ENCODE data around the gene TMEM54. TPM values are rescaled to one million over a fixed set of nuclear protein-coding genes. Genes with fewer than 3 reads are reported as not detected.

The TMEM54 gene
- total RNA-seq, 1 experiment from 2014 or later, result 95.9 TPM

DNA sequence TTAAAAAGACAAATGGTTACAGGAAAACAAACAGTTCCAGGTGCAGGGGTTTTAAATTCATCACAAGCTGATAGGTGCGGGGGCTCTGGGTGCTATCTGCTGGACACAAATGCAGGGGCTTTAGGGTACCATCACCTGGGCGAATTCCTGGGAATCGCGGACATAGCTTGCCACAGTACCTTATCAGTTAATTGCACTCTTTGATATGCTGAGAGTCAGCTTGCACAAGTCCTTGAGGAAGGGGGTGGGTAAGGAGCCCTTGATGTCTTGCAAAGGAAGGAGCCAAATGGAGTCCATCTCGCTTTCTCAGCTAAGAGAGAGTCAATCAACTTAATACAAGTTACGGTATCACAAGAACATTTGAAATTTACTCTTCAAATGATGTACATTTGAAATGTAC, 25.4 kb upstream of the TMEM54 start:
- TF ChIP-seq, protein P1, sequence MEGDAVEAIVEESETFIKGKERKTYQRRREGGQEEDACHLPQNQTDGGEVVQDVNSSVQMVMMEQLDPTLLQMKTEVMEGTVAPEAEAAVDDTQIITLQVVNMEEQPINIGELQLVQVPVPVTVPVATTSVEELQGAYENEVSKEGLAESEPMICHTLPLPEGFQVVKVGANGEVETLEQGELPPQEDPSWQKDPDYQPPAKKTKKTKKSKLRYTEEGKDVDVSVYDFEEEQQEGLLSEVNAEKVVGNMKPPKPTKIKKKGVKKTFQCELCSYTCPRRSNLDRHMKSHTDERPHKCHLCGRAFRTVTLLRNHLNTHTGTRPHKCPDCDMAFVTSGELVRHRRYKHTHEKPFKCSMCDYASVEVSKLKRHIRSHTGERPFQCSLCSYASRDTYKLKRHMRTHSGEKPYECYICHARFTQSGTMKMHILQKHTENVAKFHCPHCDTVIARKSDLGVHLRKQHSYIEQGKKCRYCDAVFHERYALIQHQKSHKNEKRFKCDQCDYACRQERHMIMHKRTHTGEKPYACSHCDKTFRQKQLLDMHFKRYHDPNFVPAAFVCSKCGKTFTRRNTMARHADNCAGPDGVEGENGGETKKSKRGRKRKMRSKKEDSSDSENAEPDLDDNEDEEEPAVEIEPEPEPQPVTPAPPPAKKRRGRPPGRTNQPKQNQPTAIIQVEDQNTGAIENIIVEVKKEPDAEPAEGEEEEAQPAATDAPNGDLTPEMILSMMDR (IDR thresholded peaks at IDR 0.05; ENCODE audit: unreplicated experiment), result no peak
- Mint-ChIP-seq H3K4me3 (ENCODE audit: low read depth, unreplicated experiment) (no peak overlapping the region), H3K27ac (ENCODE audit: unreplicated experiment) (no peak overlapping the region)

DNA sequence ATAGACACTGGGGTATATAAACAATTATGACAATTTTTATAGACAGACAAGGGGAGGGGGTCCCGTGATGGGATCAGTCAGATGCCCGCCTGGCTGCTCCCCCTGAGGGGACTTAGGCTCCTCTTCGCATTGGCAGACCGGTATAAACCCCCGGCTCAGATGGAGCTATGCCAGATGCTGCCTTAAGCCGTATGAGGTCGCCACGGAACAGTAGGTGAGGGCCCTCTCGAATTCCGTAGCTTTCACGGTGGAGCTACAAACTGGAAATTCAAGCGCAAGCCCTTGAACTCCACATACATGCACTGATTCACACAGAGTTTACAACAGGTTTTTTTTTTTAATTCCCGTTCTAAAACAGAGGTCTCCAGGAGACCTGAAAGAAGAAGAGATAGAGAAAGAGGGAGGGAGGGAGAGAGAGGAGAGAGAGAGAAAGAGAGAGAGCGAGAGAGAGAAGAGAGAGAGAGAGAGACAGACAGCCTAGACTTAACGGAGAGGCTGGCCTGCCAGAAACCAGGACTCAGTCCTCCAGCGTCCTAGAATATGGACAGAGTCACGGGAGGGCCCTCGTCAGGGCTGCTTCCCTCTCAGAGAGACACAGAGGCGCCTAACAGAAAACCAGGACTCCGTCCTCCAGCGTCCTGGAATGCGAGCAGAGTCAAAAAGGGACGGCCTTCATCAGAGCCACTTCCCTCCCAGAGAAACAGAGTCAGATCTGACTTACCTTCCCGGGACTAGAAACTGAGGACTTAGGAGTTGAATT, 24.4 kb upstream of the TMEM54 start:
- Mint-ChIP-seq H3K36me3 (ENCODE audit: insufficient read depth, unreplicated experiment) (no peaks in the 10 kb centered on the region), H3K27ac (ENCODE audit: unreplicated experiment) (no peak overlapping the region), H3K4me1 (ENCODE audit: low read depth, unreplicated experiment) (peaks cover 13% of the 10 kb centered on the region), H3K4me3 (ENCODE audit: low read depth, unreplicated experiment) (no peak overlapping the region), H3K9me3 (ENCODE audit: low read depth, unreplicated experiment) (no peaks in the 10 kb centered on the region), H3K27me3 (ENCODE audit: unreplicated experiment) (peaks cover 34% of the 10 kb centered on the region)
- DNase-seq, result no peak
- BruUV-seq (replicated peaks), result no TSS peak
- TF ChIP-seq, protein P1 (IDR thresholded peaks at IDR 0.05; ENCODE audit: unreplicated experiment), result no peak
- CTCF ChIA-PET, result no interaction called here
- intact Hi-C loops (cut with micrococcal nuclease; ENCODE audit: unreplicated experiment), result no loop called here

More for the DNA sequence above, 25.4 kb upstream of the TMEM54 start:
- peaks cover 34% of the 10 kb centered on the region for H3K27me3 Mint-ChIP-seq (ENCODE audit: unreplicated experiment)
- CTCF ChIA-PET, result no interaction called here
- peaks cover 13% of the 10 kb centered on the region for H3K4me1 Mint-ChIP-seq (ENCODE audit: low read depth, unreplicated experiment)
- DNase-seq, result no peak
- intact Hi-C loops (cut with micrococcal nuclease; ENCODE audit: unreplicated experiment), result no loop called here
- H3K9me3 Mint-ChIP-seq (ENCODE audit: low read depth, unreplicated experiment), result no peaks in the 10 kb centered on the region
- no peaks in the 10 kb centered on the region for H3K36me3 Mint-ChIP-seq (ENCODE audit: insufficient read depth, unreplicated experiment)
- BruUV-seq (replicated peaks), result no TSS peak

DNA sequence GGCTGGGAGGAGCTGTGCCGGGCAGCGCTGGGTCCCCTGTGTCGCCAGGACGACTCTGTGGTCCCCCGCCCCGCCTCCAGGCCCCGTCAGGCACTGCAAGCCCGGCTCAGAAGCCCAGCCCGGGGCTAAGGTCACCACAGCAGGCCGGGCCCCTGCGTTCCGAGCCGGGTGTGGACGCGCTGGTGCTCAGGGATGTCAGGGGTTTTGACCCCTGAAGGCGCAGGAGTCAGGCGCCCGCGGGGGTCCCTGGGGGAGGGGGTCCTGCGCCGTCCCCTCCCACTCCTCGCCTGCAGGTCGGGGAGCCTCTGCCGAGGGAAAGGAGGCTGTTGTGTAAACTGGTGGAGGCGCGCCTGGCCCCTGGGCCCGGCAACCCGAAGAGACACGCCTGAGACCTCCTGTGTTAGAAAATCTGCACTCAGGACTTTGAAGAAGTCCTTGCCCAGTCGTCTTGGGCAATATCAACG, 23.7 kb upstream of the TMEM54 start:
- CTCF ChIA-PET, result no interaction called here
- H3K4me1 Mint-ChIP-seq (ENCODE audit: low read depth, unreplicated experiment), result peaks cover 17% of the 10 kb centered on the region
- no TSS peak for BruUV-seq (replicated peaks)
- H3K4me3 Mint-ChIP-seq (ENCODE audit: low read depth, unreplicated experiment), result no peak overlapping the region
- TF ChIP-seq, protein P1 (IDR thresholded peaks at IDR 0.05; ENCODE audit: unreplicated experiment), result no peak
- DNase-seq, result peak; percentile 44
- no peaks in the 10 kb centered on the region for H3K36me3 Mint-ChIP-seq (ENCODE audit: insufficient read depth, unreplicated experiment)
- H3K27me3 Mint-ChIP-seq (ENCODE audit: unreplicated experiment), result peaks cover 34% of the 10 kb centered on the region
- H3K9me3 Mint-ChIP-seq (ENCODE audit: low read depth, unreplicated experiment), result no peaks in the 10 kb centered on the region
- no peak overlapping the region for H3K27ac Mint-ChIP-seq (ENCODE audit: unreplicated experiment)
- intact Hi-C loops (cut with micrococcal nuclease; ENCODE audit: unreplicated experiment), result no loop called here

DNA sequence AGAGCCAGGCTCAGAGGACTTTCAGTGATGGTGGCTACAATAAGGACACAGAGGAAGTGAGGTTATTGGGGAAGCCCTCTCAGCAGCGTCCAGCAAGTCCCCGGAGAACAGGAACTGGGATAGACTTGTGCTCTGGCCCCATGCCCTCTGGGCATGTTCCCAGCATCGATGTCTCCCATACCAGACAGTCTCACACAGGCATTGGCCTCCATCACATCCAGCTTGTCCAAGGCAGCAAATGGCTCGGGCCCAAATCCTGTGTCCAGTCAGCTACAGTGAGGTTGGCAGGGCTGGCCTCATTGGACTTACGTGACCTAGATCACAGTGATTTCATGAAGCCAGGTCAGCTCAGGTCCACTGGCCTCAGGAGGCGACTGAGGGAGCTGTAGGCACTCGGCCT, 19.6 kb upstream of the TMEM54 start:
- Mint-ChIP-seq H3K4me3 (ENCODE audit: low read depth, unreplicated experiment) (no peak overlapping the region), H3K27ac (ENCODE audit: unreplicated experiment) (no peak overlapping the region), H3K9me3 (ENCODE audit: low read depth, unreplicated experiment) (no peaks in the 10 kb centered on the region), H3K36me3 (ENCODE audit: insufficient read depth, unreplicated experiment) (no peaks in the 10 kb centered on the region), H3K27me3 (ENCODE audit: unreplicated experiment) (peaks cover 30% of the 10 kb centered on the region), H3K4me1 (ENCODE audit: low read depth, unreplicated experiment) (peaks cover 20% of the 10 kb centered on the region)
- DNase-seq, result no peak
- intact Hi-C loops (cut with micrococcal nuclease; ENCODE audit: unreplicated experiment), result no loop called here
- TF ChIP-seq, protein P1 (IDR thresholded peaks at IDR 0.05; ENCODE audit: unreplicated experiment), result no peak
- BruUV-seq (replicated peaks), result no TSS peak
- CTCF ChIA-PET, result no interaction called here
